NCI-H1092 treated with DMSO at 0.1 percent for 48 hours (cell line): ENCODE data around the gene CD8A.
"Not testable (repeated sequence)": the region's sequence is repeated elsewhere in the genome, so short reads cannot be mapped to it uniquely, and the experiment has no call there.

Source experiments
- DNase-seq: peaks from one replicate; lab custom pipeline; 2025; lab: John Stamatoyannopoulos, UW

CD8A gene

DNA sequence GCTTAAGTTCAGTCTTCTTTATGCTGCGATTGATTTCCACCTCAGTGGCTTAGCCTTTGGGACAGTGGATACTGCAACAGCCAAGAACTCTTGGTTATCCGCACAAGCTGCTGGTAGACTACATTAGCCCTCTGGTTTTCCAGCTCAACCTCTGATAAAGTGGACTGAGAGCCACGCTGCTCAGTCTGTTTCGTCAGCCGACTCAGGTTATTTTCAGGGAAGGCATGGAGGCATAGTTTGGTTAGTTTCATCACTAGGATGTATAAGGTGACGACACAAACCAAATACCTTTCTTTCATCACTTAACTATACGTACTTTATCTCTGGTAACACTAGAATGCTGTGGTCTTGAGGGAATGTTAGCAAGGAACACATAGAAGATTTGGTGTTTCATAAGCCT, 14.2 kb downstream of the CD8A start:
- DNase-seq: no peak

DNA sequence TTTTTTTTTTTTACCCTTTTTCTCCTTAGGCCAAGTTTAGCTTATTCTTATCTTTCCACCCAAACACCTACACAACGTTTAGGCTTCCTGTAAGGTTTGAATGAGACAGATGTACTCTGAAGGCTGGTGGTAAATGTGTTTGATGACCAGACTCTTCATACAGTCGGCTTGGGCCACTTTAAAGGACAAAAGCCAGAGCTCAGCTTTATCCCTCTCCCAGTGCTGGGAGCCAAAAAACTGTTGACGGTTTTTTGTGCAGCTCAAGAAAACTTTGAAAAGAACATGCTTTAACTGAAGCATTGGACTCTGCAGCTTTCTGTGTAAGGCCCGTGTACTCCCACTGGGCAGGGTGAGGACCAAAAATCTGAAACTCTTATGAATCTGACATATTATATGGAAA, 15.4 kb downstream of the CD8A start:
- no peak for DNase-seq

DNA sequence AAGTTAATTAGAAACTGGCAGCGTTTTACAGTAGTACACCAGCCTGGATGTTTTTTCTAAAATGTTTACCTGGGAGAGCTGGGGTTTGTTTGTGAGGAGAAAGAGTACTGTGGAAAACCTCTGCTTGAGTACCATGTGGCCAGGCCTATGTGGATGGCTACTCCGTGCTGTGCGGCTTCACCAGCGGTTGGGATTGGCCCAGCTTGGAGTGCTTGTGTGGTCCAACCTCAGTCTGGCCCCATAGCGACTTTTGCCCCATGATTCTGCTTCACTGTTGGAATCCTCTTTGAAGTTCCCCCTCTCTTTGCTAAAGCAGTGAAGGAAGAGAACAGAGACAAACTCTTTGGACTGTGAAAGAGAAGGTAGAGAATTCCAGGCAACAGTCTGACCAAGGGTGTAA, 15.9 kb downstream of the CD8A start:
- DNase-seq: no peak

DNA sequence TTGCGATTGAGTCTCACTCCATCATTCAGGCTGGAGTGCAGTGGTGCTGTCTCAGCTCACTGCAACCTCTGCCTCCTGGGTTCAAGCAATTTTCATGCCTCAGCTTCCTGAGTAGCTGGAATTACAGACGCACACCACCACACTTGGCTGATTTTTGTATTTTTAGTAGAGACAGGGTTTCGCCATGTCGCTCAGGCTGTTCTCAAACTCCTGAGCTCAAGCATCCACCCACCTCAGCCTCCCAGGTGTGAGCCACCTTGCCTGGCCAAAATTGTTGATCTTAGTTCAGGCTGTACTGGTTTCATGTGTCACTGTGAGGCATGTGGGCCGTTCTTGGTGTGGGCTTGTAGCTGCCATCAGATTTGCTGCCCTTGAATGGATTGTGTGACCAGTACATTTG, 18.1 kb downstream of the CD8A start:
- no peak for DNase-seq

DNA sequence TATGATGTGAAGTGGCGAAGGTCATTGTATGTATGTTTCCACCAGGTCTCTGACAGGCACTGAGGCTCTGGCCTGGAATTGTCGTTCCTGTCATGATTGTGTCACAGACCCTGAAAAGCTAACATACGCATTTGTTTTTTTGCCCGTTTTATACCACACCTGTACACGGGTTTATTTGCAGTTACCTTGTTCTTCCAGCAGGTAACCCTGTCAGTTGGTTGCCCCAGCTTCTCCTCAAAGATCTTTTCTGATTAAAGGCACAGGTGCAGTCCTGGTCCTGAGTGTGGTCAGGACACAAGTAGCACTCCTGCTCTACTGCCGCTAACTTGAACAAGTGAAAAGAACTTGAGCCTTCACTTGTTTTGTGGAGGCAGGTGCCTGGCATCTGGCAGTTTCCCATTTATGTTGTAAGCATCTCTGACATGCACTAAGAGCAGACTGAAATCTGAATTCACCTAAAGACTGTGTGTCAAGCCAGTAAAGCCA, 19.9 kb downstream of the CD8A start:
- no peak for DNase-seq

DNA sequence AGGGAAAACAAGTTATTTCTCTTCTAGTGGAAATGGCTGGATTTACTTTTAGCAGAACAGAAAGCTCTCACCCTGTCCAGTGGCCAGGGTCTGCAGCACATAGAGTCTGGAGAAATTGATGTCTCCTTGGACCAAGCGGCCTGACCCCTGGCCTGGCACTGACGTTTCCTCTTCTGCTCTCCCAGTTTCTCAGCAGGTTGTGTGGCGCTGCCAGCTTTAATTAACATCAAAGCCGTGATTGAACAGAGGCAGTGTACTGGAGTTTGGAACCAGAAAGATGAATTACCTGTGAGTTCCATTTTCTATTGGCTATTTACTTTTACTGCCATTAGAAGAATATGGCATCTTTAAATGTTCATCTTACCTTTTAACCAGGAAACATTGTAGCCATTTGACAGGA, 20.9 kb downstream of the CD8A start:
- DNase-seq: no peak

DNA sequence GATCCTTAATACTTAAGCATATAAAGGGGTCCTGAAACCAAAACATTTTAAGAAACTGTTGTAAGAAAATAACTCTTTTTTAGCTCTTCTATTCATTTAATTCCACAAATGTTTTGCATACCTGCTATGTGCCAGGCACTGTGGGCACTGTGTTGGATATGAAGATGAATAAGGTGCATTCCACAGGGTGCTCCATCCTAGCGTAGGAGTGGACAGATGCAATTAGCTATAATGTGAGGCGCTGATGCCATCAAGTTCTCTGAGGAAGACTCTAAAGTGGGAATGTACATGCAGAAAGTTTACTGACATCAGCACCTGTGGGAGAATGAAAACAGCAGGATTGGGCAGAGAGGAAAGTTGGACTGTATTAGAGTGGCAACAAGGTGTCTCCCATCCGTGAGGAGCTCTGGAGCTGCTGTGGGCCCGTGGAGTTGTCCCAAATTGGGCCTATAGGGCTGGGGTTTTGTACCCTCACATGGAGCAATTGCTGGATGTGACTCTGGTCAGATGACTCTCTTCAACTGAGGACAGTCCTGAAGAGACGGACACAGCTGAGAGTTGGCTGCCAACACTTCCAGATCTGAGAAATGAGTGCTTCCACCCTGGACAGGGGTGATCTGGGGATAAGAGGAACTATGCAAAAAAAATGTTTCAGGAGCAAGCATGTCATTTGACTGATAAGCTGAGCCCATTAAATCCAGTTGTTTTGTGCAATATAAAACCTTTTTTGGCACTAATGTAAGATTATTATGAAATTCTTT, 22.3 kb downstream of the CD8A start:
- DNase-seq: no peak

DNA sequence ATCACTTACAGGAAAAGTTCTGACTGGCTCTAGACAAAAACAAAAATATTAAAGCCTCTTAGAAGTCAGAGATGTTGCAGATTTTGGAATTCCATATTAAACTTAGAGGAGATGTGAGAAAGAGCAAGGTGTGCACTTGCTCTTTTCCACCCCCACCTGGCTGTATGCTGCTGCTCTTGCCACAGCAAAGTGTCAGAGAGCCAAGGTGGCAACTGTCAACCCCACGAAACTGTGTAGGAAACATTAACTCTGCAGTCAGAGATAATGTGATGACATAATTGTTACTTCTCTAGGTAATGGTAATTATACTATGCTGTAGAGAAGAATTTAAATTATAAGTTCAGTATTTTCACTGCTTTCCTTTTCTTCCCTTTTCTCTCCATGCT, 25.4 kb downstream of the CD8A start:
- no peak for DNase-seq

DNA sequence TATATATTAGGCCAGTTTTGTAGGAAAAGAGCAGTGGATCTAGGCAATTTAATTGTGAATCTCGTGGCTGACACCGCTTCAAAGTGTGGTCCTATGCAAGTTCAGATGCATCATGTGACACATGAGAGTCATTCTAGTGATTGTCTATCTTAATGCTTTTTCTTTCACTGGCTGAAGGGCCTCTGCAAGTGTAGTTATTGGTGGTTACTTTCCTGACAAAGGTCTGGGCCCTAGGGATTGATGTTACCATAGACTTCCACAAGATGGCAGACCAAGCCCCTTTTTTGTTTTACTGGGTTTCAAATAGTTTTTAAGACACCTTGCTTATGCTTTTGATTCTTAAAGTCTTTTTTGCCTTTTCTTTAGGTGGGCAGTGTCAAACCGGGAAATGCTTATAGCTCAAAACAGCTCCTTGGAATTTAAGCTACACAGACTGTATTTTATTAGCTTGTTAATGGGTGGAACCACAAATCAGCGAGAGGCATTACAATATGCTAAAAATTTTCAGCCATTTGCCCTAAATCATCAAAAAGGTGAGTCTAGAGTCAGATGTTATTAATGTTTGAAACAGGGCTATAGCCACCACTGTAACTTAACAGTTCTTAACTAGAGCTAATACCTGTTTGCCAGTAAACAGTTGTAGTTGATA, 25.9 kb downstream of the CD8A start:
- DNase-seq: no peak

DNA sequence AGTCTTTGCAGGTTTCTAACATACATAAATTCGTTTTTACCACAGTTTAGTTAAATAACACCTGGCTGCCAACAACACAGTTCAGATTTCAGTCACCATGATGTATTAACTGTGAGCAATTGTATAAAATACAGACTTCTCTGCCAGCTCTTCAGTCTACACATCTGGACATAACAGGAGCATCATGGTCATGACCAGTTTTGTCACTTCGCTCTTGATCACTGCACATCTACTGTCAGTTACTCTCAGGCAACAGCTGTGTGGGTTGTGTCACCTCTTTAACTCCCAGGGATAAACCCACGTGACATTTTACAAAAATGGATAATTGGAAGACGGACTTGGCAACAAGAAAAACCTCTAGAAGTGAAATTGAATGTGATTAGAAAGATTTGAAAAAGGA, 30.3 kb downstream of the CD8A start:
- DNase-seq: no peak

DNA sequence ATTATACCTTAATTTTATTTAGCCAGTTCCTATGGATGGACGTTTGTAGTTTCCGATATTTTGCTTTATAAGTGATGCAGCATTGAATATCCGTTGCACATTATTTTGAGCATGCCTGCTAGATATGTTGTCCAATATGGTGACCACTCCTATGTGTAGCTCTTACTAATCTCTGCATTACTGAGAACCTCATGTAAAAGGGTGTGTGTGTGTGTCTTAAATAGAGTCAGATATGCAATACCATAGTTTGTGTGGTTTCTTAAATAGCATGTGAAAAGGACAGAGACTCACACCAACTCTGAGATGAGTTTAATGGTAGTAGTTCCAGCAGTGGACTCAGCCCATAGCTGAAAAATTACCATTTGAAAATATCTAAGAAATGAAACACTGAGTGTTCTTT, 32.3 kb downstream of the CD8A start:
- DNase-seq: no peak

DNA sequence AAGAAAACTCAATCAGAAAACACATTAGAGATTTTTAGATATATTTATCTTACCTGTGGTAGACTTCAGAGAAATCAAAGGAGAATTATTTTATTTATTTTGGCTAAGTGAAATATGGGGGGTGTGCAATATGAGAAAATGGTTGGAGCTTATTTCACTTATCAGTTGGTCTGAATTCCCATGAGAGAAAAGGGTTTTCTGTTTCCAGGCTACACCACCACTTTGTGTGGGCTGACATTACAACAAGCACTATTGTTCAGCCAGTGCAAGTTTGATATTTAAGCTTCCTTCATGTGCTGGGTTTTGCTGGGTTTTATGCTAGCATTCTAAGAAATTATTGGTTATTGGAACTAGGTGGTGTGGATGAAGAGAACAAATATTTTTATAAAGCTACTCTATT, 37.1 kb downstream of the CD8A start:
- DNase-seq: no peak

DNA sequence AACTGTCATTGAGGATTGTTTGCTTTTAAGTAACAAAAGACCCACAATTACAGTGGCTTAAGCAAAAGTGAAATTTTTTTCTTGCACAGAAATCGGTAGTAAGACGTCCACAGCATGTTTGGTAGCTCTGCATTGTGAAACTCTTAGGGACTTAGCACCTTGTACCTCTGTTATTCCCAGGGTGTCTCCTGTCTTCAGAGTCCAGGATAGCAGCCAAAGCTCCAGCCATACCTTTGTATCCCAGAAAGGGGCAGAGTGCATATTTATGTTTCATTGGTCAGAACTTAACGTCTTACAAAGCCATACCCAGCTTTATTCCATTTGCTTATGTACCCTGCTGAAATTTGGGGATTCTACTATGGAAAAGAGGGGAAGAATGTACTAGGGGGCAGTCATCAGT, 37.8 kb downstream of the CD8A start:
- DNase-seq: no peak

DNA sequence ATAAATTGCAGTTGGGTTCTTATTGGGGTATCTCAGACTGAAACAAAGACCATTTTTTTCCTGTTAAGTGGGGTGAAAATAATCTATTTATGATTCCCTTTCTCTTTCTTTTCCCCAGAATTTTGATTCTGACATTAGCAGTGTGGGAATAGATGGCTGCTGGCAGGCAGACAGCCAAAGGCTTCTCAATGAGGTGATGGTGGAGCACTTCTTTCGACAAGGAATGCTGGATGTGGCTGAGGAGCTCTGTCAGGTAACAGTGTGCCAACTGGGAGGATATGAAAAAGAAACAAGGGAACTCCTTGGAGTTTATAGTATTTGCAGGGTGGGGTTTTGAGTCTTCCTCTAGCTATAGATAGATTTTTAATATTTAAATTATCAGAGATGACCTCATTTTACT, 38.9 kb downstream of the CD8A start:
- DNase-seq: no peak

DNA sequence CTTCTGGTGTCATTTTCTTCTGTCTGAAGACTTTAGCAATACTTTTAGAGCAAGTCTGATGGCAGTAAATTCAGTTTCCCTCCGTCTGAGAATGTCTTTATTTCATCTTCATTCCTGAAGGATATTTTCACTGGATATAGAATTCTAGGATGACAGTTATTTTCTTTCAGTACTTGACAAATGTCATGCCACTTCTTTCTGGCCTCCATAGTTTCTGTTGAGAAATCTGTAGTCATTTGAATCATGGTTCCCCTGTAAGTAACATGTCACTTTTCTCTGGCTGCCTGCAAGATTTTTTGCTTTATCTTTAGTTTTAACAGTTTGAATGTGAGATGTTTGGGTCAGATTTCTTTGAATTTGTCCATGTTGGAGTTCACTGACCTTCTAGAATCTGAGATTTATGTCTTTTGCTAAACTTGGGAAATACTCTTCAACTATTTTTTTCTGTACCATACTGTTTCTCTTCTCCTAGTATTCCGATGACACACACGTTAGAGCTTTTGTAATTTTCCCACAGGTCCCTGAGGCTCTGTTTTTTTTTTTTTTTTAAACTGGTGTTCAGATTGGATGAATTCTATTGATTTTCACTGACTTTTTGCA, 40.4 kb downstream of the CD8A start:
- no peak for DNase-seq

DNA sequence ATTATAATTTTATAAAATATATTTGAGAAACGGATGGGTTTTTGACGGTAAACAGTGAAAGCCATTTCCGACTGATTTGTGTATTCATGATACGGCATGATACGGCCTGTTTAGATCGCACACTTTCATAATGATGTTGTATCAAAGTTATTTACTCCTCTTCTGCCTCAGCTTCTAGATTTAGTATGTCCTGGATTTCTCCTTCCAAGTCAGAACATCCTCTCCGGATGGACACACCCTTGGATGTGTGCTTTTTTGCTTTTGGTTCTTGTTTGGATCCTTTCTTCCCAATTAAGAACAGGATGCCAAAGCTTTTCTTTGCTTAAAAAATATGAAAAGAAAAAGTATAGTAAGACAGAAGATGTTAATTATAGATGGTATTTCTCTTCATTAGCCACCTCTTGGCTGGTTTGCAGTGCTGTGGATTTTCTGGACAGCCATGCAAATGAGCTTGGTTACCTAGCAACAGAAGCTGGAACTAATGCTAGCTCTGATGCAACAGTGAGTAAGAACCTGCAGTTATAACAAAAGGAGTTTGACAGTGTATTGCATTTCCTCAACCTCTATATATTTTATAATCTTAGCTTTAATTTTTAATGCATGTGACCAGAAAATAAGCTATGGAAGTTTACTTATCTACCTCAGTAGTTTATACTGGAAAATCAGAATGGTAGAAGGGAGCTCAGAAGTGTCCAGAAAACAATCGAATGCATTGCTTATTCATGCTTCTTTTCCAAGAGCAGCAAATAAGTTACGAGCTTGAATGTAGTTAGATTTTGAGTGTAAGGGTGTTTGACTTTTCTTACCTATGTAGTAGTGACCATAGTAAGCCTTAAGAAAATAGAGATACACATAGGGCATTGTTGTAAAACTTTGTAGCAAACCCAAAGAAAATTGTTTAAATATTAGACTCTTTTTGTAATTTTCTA, 42.7 kb downstream of the CD8A start:
- DNase-seq: no peak

DNA sequence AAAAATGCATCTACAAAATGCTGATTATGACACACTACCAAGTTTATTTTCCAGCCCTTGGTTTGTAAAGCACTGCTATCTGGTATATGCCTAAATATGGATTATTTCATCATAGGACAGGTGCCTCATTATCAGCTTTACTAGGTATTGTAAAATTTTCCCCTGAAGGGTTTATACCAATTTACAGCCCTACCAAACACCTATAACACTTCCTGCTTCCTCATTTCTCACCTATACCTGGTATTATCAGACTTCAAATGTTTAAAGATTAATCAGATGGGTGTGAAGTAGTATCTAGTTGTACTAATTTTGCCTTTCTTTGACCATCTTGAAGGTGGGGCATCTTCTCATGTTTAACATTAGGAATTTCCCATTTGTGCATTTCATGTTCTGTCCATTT, 43.8 kb downstream of the CD8A start:
- DNase-seq: no peak

DNA sequence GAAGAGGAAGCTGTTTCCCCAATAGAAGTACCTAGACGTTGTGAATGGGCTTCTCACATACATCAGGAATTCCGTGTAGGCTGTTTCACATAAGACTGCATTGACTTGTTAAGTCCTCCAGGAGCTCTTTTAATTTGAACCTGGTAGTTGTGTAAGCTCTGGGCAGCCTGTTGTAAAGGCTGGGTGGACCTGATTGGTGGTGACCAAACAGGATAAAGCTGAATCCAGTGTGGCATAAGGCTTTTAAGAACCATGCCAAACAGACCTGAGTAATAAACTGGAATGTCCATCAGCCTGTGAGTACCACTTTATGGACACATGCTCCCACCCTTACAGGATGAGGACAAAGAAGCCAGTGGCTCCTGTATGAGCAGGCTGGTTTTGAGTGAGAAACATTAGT, 46.6 kb downstream of the CD8A start:
- no peak for DNase-seq

DNA sequence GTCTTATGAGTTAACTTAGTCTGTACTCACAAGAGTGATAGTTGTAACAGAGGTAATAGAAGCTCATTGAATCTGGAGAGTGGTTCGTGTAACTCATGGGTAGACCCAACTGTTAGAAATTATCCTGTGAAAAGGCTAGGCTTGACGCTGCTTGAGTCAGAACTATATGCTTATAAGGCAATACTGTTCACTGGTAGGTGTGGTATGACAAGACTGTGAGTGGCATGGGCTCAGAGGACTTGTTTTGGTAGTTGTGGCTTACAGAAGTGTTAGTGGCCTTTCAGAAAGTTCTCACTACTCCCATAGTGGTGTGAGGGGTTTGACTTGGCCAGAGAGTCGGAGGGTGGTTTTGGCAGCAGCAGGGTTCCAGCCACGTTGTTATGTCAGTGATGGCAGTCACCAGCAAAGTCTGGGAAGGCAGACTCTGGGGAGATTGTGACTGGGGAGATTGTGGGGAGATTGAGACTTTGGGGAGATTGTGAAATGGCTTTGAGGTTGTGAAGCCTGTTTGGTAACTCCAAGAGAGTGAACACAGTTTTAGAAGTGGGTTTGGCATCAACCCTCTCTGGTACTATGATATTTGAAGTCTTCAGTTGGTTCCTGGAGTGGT, 48.7 kb downstream of the CD8A start:
- DNase-seq: not testable (repeated sequence)

DNA sequence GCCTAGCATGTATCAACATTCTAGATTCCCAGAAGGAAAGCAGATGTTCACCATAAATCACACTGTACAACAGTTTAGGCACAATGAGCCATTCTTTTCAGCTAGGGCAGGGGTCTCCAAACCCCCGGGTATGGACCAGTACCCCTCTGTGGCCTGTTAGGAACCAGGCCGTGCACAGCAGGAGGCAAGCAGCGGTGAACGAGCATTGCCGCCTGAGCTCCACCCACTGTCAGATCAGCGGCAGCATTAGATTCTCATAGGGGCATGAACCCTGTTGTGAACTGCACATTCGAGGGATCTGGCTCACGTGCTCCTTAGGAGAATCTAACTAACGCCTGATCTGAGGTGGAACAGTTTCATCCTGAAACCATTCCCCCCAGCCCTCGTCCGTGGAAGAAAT, 50.8 kb downstream of the CD8A start:
- not testable (repeated sequence) for DNase-seq

DNA sequence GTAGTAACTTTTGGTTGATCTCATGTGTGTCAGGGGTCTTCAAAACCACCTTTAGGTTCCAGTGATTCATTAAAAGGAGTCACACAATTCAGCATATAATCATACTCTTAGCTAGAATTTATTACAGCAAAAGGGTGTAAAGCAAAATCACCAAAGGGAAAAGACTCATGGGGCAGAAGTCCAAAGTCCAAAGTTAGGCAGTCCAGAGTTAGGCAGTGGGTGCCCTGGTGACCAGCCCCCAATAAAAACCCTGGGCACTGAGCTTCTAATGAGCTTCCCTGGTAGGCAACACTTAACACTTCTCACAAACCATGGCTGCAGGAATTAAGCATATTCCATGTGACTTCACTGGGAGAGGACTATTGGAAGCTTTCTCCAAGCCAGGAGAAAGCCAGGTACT, 51.2 kb downstream of the CD8A start:
- DNase-seq: not testable (repeated sequence)

DNA sequence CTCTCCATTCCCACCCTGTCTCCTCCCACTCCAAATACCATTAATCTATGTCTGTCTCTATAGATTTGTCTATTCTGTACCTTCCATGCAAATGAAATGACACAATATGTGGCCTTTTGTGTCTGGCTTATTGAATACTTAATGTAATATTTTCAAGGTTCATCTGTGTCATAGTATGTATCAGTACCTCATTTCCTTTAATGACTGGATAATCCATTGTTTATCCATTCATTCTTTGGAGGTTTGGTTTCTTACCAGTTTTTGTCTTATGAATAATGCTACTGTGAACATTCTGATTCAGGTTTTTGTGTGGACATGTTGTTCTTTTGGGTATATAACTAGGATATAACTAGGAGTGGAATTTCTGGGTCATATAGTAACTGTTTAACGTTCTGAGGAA, 55.8 kb downstream of the CD8A start:
- not testable (repeated sequence) for DNase-seq
